ENCODE results near the gene ALK.

The ALK gene

GRCh38 chr2:29343830-29344229 lies 577.6 kb downstream of the ALK start:
- DNase-seq = no peak

GRCh38 chr2:29336341-29337241 lies 584.8 kb downstream of the ALK start:
- no peak for DNase-seq

GRCh38 chr2:29335396-29335795 lies 586.0 kb downstream of the ALK start:
- no peak for DNase-seq

GRCh38 chr2:29334706-29335105 lies 586.7 kb downstream of the ALK start:
- no peak for DNase-seq

GRCh38 chr2:29332540-29332939 lies 588.8 kb downstream of the ALK start:
- no peak for DNase-seq

GRCh38 chr2:29329899-29330298 lies 591.5 kb downstream of the ALK start:
- DNase-seq = no peak

GRCh38 chr2:29326926-29327325 lies 594.5 kb downstream of the ALK start:
- DNase-seq = no peak

- DNase-seq = no peak
These were observed 595.8 kb downstream of the ALK start for GRCh38 chr2:29325544-29325943.

GRCh38 chr2:29323961-29324360 lies 597.4 kb downstream of the ALK start:
- no peak for DNase-seq

- DNase-seq = no peak
These were observed 598.1 kb downstream of the ALK start for GRCh38 chr2:29323301-29323700.

- no peak for DNase-seq
These were observed 599.4 kb downstream of the ALK start for GRCh38 chr2:29322011-29322410.

- no peak for DNase-seq
These were observed 603.4 kb downstream of the ALK start for GRCh38 chr2:29317801-29318485.

- DNase-seq = no peak
These were observed 604.3 kb downstream of the ALK start for GRCh38 chr2:29317077-29317517.

GRCh38 chr2:29314816-29315571 lies 606.4 kb downstream of the ALK start:
- DNase-seq = peak; percentile 52

GRCh38 chr2:29311458-29311857 lies 609.9 kb downstream of the ALK start:
- no peak for DNase-seq

- DNase-seq = no peak
These were observed 610.6 kb downstream of the ALK start for GRCh38 chr2:29310650-29311348.

- DNase-seq = no peak
These were observed 612.0 kb downstream of the ALK start for GRCh38 chr2:29309090-29310029.

- DNase-seq = no peak
These were observed 613.0 kb downstream of the ALK start for GRCh38 chr2:29308366-29308765.

- no peak for DNase-seq
These were observed 613.9 kb downstream of the ALK start for GRCh38 chr2:29307519-29307918.

- no peak for DNase-seq
These were observed 615.6 kb downstream of the ALK start for GRCh38 chr2:29305762-29306161.

GRCh38 chr2:29304399-29305060 lies 616.9 kb downstream of the ALK start:
- peak; percentile 30 for DNase-seq
